ENCODE data around the gene WNT16.
A peak's percentile ranks its signal among the peaks of the same experiment; 100 is the strongest.

The WNT16 gene

DNA sequence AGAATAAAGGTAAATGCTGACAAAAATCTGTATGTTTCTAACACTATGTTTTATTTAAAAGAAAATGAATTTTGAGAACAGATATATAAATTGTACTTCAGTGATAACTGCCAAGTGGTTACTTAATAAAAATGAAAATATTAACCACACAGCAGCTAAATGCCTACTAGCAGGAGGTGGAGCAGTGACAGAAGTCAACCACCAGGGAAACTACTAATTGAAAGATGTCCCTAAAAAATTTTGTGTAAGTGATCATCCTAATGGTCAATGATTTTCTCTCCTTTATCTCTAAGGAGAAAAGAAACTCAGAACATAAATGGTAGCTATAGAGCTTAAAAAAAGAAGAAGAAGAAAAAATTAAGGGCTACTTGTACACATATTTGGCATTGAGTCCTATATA lies 22.9 kb downstream of the WNT16 start:
- no peak for DNase-seq

DNA sequence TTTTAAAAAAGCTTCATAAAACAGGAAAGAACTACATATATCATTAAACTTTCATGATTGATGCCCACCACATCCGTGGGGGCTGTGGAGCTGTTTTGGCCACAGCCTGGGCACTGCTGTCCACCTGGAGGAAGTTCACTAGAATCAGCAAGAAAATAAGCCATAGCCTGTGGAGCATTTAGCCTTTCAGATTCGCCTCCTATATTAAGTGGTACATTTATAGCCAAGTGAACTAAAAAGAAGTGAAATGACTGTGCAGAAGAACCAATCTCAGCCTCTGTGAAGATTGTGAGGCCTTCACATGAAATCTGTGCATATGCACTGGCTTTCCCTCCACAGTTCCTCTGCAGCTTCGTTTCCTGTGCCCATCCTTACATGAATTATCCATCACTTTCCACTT lies 23.5 kb downstream of the WNT16 start:
- no peak for DNase-seq

DNA sequence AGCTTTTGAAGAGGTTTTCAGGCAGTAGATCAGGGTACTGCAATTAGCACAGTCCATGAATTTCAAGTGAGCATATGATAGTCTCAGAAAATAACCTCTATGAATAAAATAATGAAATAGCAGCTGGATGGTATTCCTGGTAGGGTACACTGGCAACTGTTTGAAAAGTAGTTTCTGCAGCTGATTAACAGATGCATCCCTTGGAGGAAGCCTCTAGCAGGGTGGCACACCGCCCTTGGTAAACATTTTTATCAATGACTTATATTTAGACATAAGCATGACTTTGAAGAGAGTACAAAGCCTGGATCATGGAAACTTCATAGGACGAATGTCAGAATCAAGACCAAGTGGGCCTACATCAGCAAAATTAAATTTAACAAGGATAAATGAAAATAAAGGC lies 26.8 kb downstream of the WNT16 start:
- no peak for DNase-seq

DNA sequence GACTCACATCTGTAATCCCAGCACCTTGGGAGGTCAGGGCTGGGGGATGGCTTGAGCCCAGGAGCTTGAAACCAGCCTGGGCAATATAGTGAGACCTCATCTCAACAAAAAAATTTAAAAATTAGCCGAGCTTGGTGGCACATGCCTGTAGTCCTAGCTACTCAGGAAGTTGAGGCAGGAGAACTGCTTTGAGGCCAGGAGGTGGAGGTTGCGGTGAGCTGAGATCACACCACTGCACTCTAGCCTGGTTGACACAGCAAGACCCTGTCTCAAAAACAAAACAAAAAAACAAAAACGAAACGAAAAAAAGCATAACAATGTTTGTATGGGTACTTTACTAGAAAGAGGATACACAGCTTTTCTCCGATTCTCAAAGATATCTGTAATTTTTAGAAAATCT lies 31.8 kb downstream of the WNT16 start:
- DNase-seq: peak; percentile 4

DNA sequence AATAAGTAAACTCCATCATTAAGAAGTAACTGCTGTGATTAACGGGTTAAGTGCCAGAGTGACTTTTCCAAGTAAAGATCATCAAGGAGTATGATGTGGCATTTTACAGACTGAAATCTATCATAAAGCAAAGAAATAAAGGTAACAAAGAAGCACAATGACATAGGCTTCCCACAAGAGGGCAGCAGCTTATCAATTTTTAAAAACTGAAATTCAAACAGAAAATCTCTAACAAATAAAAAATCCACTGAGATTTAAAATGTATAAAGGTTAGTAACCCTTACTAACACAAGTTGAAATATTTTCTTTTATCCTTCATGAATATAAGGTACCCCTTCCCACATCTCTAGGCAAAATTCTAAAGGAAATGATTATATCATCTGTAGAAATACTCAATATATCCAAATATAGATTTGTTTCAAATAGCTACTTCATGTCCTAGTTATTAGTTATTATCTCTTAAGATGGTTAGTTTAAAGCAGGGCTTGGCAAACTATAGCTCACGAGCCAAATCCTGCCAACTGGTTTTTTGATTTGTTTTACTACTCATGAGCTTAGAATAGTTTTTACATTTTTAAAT lies 38.1 kb downstream of the WNT16 start:
- peak; percentile 68 for DNase-seq

DNA sequence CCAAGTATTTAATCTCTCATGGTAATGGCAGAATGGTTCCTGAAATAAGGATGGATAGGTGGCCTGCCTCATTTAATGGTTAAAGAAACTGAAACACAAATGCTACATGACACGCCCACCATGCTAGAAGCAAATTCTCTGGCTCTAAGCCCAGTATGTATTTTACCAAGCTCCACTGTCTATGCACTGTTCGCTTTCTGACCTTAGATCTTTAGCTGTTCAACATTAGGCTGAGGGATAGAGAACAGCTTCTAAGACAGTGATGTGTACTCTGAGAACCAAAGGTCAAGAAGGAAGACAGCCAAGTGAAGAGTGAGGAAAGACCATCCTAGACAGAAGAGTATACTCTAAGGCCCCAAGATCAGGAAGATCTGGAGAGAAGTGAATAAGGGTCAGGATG lies 40.7 kb downstream of the WNT16 start:
- no peak for DNase-seq

DNA sequence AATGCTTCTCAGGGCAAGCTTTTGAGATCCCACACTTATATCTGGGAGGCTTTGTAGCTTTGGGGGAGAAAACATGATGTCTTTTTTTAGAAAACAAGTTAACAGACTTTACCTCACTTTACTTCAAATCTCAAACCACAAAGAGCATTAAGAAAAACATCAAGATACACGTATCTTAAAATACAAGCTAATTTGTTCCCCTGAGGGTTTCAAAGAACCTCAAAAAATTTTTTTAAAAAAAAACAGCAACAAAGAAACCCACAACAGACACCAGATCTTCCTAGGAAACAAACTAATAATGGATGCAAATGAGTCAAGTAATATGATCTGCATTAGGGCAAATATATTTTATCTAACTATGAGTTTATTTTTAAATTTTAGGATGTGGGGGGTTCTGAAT lies 42.6 kb downstream of the WNT16 start:
- no peak for DNase-seq

DNA sequence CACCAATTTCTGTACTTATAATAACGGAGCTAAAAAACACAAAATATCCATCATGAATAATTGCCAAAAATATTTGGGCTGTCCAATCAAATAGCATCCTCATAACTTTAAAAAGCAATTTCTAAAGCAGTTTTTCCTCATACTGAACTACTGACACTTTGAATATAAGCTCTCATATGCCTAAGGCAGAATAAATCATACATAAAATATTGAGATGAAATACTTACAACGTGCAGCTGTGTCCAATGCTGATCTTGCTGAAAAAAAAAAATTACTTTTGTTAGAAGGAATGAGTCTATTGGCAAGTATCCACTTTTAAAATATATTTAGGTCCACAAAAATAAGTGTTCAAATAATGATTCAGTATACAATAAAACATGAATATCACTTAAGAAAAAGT lies 43.1 kb downstream of the WNT16 start:
- DNase-seq: no peak

DNA sequence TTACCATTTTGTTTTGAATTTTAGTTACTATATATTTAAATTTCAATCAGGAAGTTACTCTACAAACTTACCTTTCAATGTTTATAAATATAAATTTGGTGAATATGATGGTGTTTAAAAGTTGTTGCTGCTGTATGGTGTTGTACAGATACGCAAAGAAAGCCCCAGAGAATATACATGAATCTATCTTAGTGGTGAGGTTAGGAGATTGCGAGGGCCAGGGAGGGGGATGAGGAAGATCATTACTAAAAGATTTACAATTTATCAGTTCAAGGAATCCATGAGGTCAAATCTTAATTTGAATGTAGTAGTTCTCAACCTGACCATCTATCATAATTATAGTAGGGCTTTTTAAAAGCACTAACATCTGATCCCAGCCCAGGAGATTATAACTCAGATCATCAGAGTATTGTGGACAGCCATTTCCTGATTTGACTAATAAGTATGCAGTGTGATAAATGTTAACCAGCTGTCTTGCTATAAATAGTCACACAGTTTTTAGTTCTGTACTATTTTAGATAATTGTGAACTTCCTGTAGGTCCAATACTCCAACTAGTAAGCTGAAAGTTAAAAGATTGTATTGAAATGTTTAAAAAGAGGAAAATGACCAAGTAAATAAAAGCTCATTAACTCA lies 43.7 kb downstream of the WNT16 start:
- DNase-seq: peak; percentile 32

DNA sequence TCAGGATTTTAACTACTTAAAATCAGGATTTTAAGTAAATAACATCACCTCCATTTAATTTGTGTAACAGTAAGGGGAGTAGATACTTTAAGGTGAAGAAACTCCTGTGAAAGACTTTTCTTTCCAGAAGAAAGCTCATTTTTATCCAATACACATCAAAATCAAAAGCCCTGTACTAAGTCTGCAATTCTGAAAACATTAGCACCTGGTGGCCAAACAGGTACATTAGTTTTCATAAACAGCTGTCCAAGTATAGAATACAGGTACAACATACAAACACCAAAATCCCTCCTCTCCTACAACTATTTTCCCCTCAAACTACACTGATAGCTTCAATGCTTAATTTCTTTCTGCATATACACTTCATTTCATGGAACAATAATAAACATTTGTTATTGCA lies 44.4 kb downstream of the WNT16 start:
- DNase-seq: no peak

DNA sequence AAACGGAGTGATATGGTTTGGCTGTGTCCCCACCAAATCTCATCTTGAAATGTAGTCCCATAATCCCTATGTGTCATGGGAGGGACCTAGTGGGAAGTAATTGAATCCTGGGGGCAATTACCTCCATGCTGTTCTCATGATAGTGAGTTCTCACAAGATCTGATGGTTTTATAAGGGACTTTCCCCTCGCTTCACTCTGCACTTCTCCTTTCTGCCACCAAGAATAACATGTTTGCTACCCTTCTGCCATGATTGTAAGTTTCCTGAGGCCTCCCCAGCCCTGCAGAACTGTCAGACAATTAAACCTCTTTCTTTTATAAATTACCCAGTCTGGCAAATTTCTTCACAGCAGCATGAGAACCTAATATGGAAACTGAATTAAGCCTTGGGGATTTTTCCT lies 48.2 kb downstream of the WNT16 start:
- DNase-seq: no peak

DNA sequence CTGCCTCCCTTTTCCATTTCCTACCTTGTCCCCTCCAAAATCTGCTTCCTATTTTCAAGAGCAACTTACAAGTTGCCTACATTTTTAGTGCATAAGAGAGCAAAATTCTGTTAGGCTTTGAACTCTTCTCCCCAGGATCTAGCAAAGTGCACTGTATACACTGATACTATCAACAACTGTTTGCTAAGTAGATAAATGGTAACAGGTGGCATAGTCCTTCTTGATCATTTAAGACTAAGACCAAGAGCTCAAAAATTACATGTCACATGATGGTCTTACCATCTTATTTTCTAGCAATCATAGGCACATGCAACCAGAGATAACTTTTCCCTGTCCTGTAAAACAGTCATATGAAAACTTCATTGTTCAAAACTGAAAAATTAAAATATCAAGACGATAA lies 51.1 kb downstream of the WNT16 start:
- no peak for DNase-seq

DNA sequence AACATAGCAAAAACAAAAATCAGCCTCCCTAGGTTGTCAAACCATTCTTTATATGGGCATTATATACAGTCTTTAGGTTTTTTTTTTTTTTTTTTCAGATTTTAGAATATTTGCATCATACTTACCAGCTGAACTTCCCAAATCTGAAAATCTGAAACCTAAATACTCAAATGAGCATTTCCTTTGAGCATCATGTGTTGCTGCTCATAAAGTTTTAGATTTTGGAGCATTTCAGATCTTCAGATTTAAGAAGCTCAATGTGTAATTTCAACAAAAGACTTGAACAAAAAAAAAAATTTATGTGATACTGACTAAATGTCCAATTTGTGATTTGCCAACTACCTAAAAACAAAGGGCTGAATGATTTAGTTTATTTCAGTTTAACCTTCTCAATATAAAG lies 53.7 kb downstream of the WNT16 start:
- DNase-seq: no peak

DNA sequence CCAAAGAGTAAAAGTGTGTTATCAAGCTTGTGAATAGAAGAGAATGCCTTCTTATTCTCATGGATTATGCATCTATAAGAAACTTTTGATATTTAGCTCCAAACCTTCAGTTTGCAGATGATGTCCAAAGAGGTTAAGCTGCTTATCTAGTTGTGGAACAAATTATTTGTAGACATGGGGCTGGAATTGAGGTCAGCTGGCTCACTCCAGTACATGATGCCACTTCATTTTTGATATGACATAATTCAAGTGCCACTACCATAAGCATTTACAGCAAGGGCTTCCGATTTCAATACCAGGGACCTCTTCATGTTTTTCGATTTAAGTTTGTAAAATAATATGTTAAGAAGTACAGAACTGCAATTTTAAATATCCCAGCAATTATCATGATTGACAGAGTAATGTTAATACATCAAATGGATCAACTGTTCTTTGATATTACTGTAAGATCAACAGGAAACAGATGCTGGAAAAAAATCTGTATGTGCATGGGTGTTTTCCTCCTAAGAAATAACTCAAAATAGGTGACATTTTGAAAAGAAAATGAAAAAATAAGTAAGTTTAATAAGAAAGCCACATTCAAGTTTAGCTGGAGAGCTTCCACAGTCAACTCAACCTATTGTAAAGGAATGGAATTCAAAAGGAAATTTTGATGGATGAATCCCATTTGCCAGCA lies 54.6 kb downstream of the WNT16 start:
- DNase-seq: no peak

DNA sequence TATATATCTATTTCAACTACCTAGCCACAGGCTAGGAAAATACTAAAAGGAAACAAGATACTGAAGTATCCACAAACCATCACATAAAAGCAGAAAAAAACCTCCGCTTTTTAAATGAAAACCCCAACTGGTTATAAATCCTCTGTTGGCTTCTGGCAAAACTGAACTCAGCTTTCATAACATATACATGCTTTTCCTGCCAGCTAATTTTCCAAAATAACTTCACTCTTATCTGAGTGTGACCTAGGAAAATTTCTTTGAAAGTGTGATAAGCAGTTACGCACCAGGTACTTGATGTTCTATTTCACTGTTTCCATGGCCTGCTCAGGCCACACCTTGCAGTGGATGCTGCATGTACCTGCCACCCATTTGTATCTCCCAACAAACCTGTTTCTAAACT lies 55.5 kb downstream of the WNT16 start:
- DNase-seq: no peak

DNA sequence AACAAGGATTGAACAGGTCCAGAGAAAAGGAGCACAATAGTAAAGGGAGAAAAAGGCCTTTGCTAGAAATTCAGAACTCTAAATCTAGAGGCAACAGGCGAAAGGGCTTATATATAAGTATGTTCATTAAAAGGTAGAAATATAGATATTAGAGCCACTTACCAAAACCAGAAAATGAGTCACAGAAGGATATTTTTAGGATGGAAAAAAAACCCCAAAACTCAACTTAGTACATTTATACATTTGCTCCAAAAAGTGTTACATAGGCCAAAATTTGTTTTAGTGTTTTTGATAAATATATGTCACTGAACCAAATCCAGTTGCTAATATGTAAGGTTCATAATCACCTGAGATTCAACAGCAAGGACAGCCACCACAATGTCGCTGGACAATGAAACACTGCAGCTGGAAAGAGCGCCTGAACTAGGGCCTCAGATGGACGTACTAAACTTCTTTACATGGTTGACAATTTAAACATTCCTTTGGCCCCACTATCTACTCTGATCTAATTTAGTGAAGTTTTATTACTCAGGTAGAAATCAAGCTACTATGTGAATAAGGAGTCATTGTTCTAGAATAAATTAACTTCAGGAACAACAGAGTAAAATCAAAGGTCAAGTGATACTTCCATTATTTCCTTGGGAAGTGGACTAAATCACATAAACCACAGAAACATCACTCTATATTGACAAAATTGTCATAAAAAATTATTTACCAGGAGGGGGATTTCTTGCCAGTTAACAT lies 56.4 kb downstream of the WNT16 start:
- DNase-seq: no peak

DNA sequence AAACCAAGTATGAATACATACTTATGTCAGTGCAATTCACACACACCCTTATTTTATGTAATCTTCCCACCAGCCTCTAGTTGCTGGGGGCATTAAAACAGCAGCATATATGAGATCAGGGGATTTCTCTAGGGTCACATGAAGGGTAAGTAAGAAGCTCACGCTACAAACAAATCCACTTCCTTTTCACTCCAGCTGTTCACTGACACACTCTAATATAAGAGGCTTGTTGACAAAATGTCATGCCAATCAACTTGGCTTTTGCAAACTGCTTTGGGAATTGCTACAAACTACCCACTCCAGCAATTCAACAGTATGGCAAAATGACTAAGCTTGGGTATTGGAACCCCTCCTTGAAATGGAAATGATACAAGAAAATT lies 57.0 kb downstream of the WNT16 start:
- DNase-seq: peak; percentile 30

DNA sequence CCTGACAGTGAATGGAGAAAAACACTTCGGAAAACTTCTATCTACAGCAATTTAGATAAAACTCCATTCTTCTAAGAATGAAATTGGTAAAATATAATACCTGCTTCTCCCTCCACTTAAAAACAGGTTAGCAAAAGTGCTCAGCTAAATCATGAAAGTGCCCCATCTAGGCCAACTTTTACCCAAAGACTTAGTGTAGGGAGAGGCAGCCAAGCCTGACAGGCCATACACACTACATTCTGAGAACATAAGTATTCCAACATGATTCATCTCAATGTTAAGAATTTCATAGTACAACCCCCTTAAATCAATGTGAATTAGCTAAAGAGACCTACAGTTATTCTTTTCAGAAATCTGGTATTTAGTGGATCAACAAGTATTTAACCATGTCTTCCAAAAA lies 60.1 kb downstream of the WNT16 start:
- no peak for DNase-seq

DNA sequence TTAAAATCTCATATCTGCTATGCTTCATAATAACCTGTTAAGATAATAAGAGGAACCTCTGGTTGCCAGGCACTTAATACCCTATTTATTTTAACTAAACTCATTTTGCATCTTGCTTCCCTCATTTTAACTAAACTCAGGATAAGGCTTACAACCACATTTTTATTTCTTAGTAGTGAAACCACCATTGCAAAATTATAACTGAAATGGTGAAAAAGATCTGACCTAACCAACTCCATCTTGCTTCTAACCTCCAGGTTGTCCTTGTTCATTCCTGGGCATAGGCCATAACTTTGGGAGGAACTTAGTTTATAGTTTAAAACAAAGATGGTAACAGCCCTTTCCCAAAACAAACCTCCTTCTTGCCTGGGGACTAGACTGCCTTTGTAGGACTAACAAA lies 61.3 kb downstream of the WNT16 start:
- no peak for DNase-seq

DNA sequence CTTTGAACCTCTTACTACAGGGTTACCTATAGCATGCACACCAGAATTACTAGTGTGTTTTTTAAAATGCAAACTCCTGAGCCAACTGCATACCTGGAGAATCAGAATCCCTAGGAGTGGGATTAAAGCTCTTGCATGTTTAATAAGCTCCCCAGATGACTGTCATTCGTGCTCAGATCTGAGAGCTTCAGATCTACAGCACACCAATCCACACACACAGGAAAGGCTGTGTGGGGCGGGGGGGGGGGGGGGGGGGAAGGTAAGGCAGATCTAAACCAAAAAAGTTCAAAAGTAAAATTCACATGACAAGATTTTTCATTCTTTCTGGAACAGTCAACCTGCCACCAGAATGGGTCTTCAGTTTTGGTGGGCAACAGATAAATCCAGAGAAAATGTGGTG lies 61.8 kb downstream of the WNT16 start:
- no peak for DNase-seq

Data from CD4-positive, alpha-beta T cell treated with Interleukin-10 for 1 hour (primary cell).